K562 (cell line): Measurements from ENCODE around the gene PCBP3. TPM values are rescaled to one million over a fixed set of nuclear protein-coding genes. Genes with fewer than 3 reads are reported as not detected.

Source experiments
- BHLHE40 ChIP-seq: IDR thresholded peaks from 2 replicates; pipeline ENCODE4 v1.6.1; 2011; ENCODE audit warnings: low read length, improper control_type of control experiment
- ETV1 ChIP-seq: fragments of 450-650 bp; conservative IDR thresholded peaks from 2 replicates; pipeline ENCODE4 v1.6.1; 2016; ENCODE audit warnings: missing genetic modification characterization, control low read depth, low read depth, missing compliant biosample characterization
- FOSL1 ChIP-seq: fragments of 200-800 bp; sonication (Bioruptor generic); conservative IDR thresholded peaks from 2 replicates; pipeline ENCODE4 v1.6.1; 2016; ENCODE audit warnings: missing genetic modification characterization, missing compliant biosample characterization
- FOXK2 ChIP-seq, 2 experiments: fragments of 450-650 bp; IDR thresholded peaks in 1 of 2; conservative IDR thresholded peaks in 1 of 2; 2 replicates each; pipeline ENCODE4 v1.6.1; 2016; ENCODE audit warnings: low read depth in 2 of 2, mild to moderate bottlenecking in 1 of 2
- HDGF ChIP-seq: fragments of 450-650 bp; IDR thresholded peaks from 2 replicates; pipeline ENCODE4 v1.6.1; 2016
- HIVEP1 ChIP-seq: fragments of 250-450 bp; sonication (Bioruptor Pico); IDR thresholded peaks from 2 replicates; pipeline ENCODE4 v1.4.0; 2020; ENCODE audit warnings: mild to moderate bottlenecking
- ILK ChIP-seq: fragments of 450-650 bp; IDR thresholded peaks from 2 replicates; pipeline ENCODE4 v1.6.1; 2016; ENCODE audit warnings: missing genetic modification characterization, low read depth, mild to moderate bottlenecking, missing compliant biosample characterization, moderate library complexity, borderline replicate concordance
- MYC ChIP-seq, 2 experiments: fragments of 250-450 bp in 1 of 2; sonication (Bioruptor Pico) in 1 of 2; IDR thresholded peaks; 2 replicates each; pipeline versions ENCODE4 v1.5.1 to v1.6.1; 2012 to 2021; ENCODE audit warnings: low read depth in 2 of 2, borderline replicate concordance in 1 of 2, improper control_type of control experiment in 1 of 2, low read length in 1 of 2, mild to moderate bottlenecking in 1 of 2, moderate library complexity in 1 of 2
- RAD21 ChIP-seq, 2 experiments: fragments of 250-450 bp in 1 of 2; fragments of 450-650 bp in 1 of 2; sonication (Bioruptor Pico) in 1 of 2; formaldehyde crosslinking in 1 of 2; IDR thresholded peaks in 1 of 2; conservative IDR thresholded peaks in 1 of 2; 2 replicates each; pipeline versions ENCODE4 v1.4.0 to v1.8.0; 2020 to 2022; ENCODE audit warnings: mild to moderate bottlenecking in 2 of 2, moderate library complexity in 1 of 2
- SNAPC5 ChIP-seq: fragments of 250-450 bp; sonication (Bioruptor Pico); IDR thresholded peaks from 2 replicates; pipeline ENCODE4 v1.8.0; 2021; ENCODE audit warnings: moderate library complexity, mild to moderate bottlenecking, inconsistent platforms
- TFAP4 ChIP-seq: sonication (generic); formaldehyde crosslinking; IDR thresholded peaks from 2 replicates; pipeline ENCODE4 v1.8.0; 2022; ENCODE audit warnings: missing genetic modification reagents, mild to moderate bottlenecking, moderate library complexity, borderline replicate concordance
- TOE1 ChIP-seq, 2 experiments: fragments of 450-650 bp in 1 of 2; sonication (generic) in 1 of 2; formaldehyde crosslinking in 1 of 2; IDR thresholded peaks; 2 replicates each; pipeline versions ENCODE4 v1.7.1 to v1.8.0; 2016 to 2022; ENCODE audit warnings: borderline replicate concordance in 2 of 2, mild to moderate bottlenecking in 2 of 2, antibody characterized with exemption in 1 of 2, inconsistent platforms in 1 of 2, low read depth in 1 of 2, missing genetic modification reagents in 1 of 2, moderate library complexity in 1 of 2
- ZNF384 ChIP-seq: IDR thresholded peaks from 2 replicates; pipeline ENCODE4 v1.6.1; 2012; ENCODE audit warnings: low read depth, low read length, improper control_type of control experiment
- ZNF445 ChIP-seq: fragments of 250-450 bp; sonication (Bioruptor Pico); IDR thresholded peaks from 2 replicates; pipeline ENCODE4 v1.4.0; 2020; ENCODE audit warnings: low read depth, mild to moderate bottlenecking, moderate library complexity
- polyA plus RNA-seq, 8 experiments: library from polyadenylated mRNA; depleted of rRNA in 4 of 8; stranded (reverse) in 5 of 8; unstranded in 3 of 8; fragments of >200 nt; fragmentation: Nextera tagmentation in 2 of 8; fragmentation: Illumina TruSeq in 1 of 8; extraction: Ambion mirVana in 2 of 8; extraction: Trizol in 1 of 8; gene quantifications; 2 replicates each; pipeline versions ENCODE4 v1.2.1 to v1.2.3, GENCODE V29; 2011 to 2014; ENCODE audit warnings: inconsistent platforms in 1 of 8, missing spikeins in 1 of 8
- total RNA-seq, 7 experiments: library from RNA; depleted of rRNA in 6 of 7; stranded (reverse); fragments of >200 nt in 6 of 7; fragmentation: Illumina TruSeq in 2 of 7; extraction: Trizol in 2 of 7; gene quantifications; 2 replicates each; pipeline versions ENCODE4 v1.2.1 to v1.2.3, GENCODE V29; 2011 to 2021; ENCODE audit warnings: low replicate concordance in 1 of 7
- TF ChIP-seq, protein P1 (sequence below), 2 experiments: fragments of 450-650 bp; formaldehyde crosslinking in 1 of 2; IDR thresholded peaks; 2 replicates each; pipeline versions ENCODE4 v1.4.0 to v1.6.1; 2014 to 2020; ENCODE audit warnings: mild to moderate bottlenecking in 2 of 2, borderline replicate concordance in 1 of 2, low read depth in 1 of 2

The PCBP3 gene
- total and polyA plus RNA-seq, 9 of the 15 experiments (the other 6 are each of a cell fraction or from before 2014, with no cell fraction given): 0.18 TPM; not detected in 8

DNA sequence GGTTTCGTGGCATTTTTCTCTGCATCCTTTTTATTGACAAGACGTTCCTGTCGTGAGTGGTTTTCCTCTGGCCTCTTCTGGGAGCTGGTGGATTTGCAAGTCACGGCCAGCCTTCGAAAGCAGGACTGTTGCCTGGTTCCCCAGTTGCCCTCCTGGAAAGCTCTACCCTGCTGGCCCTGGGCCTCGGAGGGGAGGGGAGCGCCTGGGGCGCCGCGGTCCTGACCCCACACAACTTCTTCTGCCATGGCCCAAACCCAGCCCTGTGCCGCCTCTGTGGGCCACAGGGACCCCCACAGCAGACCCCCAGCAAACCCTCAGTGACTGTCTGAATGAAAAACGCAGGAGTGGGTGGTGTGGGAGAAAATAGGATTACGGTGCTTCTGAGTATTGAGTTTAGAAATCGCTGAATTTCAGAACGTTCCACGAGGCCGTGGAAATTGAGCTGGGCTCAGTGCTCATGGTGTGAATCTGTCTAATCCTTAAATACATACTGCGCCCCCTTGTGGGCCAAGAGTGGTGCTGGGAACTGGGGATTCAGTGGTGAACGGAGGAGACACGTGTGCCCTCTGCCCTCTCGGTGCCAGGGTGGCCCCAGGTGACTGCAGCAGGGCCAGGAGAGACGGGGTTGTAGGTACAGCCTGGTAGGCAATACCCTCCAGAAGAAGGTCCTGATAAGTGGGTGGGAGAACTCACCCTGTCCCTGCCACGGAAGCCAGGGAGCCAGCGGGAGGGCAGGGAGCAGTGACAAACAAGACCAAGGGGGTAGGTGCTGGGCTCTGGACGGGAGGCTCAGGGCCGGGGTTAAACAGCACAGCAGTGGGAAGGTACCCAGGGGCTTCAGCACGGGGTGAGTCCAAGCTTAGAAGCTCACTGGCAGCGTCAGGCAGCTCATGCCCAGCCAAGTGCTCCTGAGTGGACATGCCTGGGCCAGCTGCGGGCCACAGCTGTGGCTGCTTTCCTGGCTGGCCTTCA is 236.9 kb downstream of the PCBP3 start (continued):
- no peak for TF ChIP-seq ZNF445 (CRISPR knock-in tag)
- peak in 1 of 2 experiments; percentile 53; a peak in 2 of 4 replicates for TF ChIP-seq RAD21 (CRISPR knock-in tag; conservative IDR thresholded peaks at IDR 0.05 in 1 of 2, IDR thresholded peaks at IDR 0.05 in 1 of 2)
- TF ChIP-seq HDGF: no peak
- no peak for TF ChIP-seq SNAPC5 (CRISPR knock-in tag)
- no peak for TF ChIP-seq TOE1 (IDR thresholded peaks at IDR 0.05; ENCODE audit: borderline replicate concordance)
- no peak for TF ChIP-seq TOE1 (CRISPR knock-in tag; IDR thresholded peaks at IDR 0.05; ENCODE audit: borderline replicate concordance, low read depth)
- no peak for TF ChIP-seq HIVEP1 (CRISPR knock-in tag)
- 0 out of 2 replicates have a peak, but pooled peaks have one; percentile 35 for TF ChIP-seq MYC (IDR thresholded peaks at IDR 0.05; ENCODE audit: low read depth, low read length)
- TF ChIP-seq MYC (CRISPR knock-in tag; IDR thresholded peaks at IDR 0.05; ENCODE audit: borderline replicate concordance, low read depth): no peak
- no peak for TF ChIP-seq FOSL1 (tag)
- TF ChIP-seq TFAP4: 0 out of 2 replicates have a peak, but pooled peaks have one; percentile 26
- TF ChIP-seq ILK: no peak
- TF ChIP-seq ZNF384: no peak
- peak; percentile 12; the same call in 1 of the 2 replicates for TF ChIP-seq BHLHE40
- no peak for TF ChIP-seq ETV1 (tag)
- TF ChIP-seq, protein P1, sequence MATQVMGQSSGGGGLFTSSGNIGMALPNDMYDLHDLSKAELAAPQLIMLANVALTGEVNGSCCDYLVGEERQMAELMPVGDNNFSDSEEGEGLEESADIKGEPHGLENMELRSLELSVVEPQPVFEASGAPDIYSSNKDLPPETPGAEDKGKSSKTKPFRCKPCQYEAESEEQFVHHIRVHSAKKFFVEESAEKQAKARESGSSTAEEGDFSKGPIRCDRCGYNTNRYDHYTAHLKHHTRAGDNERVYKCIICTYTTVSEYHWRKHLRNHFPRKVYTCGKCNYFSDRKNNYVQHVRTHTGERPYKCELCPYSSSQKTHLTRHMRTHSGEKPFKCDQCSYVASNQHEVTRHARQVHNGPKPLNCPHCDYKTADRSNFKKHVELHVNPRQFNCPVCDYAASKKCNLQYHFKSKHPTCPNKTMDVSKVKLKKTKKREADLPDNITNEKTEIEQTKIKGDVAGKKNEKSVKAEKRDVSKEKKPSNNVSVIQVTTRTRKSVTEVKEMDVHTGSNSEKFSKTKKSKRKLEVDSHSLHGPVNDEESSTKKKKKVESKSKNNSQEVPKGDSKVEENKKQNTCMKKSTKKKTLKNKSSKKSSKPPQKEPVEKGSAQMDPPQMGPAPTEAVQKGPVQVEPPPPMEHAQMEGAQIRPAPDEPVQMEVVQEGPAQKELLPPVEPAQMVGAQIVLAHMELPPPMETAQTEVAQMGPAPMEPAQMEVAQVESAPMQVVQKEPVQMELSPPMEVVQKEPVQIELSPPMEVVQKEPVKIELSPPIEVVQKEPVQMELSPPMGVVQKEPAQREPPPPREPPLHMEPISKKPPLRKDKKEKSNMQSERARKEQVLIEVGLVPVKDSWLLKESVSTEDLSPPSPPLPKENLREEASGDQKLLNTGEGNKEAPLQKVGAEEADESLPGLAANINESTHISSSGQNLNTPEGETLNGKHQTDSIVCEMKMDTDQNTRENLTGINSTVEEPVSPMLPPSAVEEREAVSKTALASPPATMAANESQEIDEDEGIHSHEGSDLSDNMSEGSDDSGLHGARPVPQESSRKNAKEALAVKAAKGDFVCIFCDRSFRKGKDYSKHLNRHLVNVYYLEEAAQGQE (IDR thresholded peaks at IDR 0.05; ENCODE audit: borderline replicate concordance): peak; percentile 10; the same call in 1 of the 2 replicates
- TF ChIP-seq, protein P1 (CRISPR knock-in tag; IDR thresholded peaks at IDR 0.05; ENCODE audit: low read depth): no peak
- TF ChIP-seq FOXK2 (conservative IDR thresholded peaks at IDR 0.05 in 1 of 2, IDR thresholded peaks at IDR 0.05 in 1 of 2; ENCODE audit: low read depth in 2 of 2): no peak
